Epidermal melanocyte (primary cell): ENCODE results near the gene HIGD1B.
"Not testable (repeated sequence)": the region's sequence is repeated elsewhere in the genome, so short reads cannot be mapped to it uniquely, and the experiment has no call there.

Source experiments
- DNase-seq: peaks from one replicate; pipeline ENCODE4 v3.0.0; 2011; ENCODE audit warnings: low spot score; ENCODE audit not compliant: insufficient read length

The HIGD1B gene

GRCh38 chr17:44847586-44847985, at the start of gene HIGD1B:
HIGD1B (plus strand) TSS chr17:44847883; CDS start chr17:44848153, 270 bp downstream.
- no peak for DNase-seq

GRCh38 chr17:44798356-44798755, 49.3 kb upstream of the HIGD1B start:
- no peak for DNase-seq

GRCh38 chr17:44801880-44802279, 45.8 kb upstream of the HIGD1B start:
- no peak for DNase-seq

- DNase-seq = peak; percentile 52
Measured at GRCh38 chr17:44804302-44805089, 43.2 kb upstream of the HIGD1B start.

GRCh38 chr17:44807093-44807816, 40.4 kb upstream of the HIGD1B start:
- DNase-seq = no peak

GRCh38 chr17:44807817-44808155, 39.9 kb upstream of the HIGD1B start:
- DNase-seq = no peak

GRCh38 chr17:44808156-44808555, 39.5 kb upstream of the HIGD1B start:
- DNase-seq = no peak

GRCh38 chr17:44808656-44809388, 38.9 kb upstream of the HIGD1B start:
- DNase-seq = not testable (repeated sequence)

- DNase-seq = no peak
Measured at GRCh38 chr17:44812263-44812662, 35.4 kb upstream of the HIGD1B start.

- DNase-seq = not testable (repeated sequence)
Measured at GRCh38 chr17:44818508-44818907, 29.2 kb upstream of the HIGD1B start.

GRCh38 chr17:44820631-44821212, 27.0 kb upstream of the HIGD1B start:
- peak; percentile 84 for DNase-seq

- DNase-seq = not testable (repeated sequence)
Measured at GRCh38 chr17:44825236-44825635, 22.4 kb upstream of the HIGD1B start.

- DNase-seq = no peak
Measured at GRCh38 chr17:44826123-44826790, 21.4 kb upstream of the HIGD1B start.

GRCh38 chr17:44827863-44828262, 19.8 kb upstream of the HIGD1B start:
- no peak for DNase-seq

GRCh38 chr17:44828919-44829522, 18.7 kb upstream of the HIGD1B start:
- no peak for DNase-seq

GRCh38 chr17:44829523-44830358, 17.9 kb upstream of the HIGD1B start, which contains the start of gene GJC1:
GJC1 (minus strand) TSS chr17:44830287; CDS start chr17:44805817, 24,470 bp downstream.
- DNase-seq = no peak

- DNase-seq = no peak
Measured at GRCh38 chr17:44830359-44831288, 17.1 kb upstream of the HIGD1B start.

- no peak for DNase-seq
Measured at GRCh38 chr17:44831371-44831770, 16.3 kb upstream of the HIGD1B start.

GRCh38 chr17:44832805-44833204, 14.9 kb upstream of the HIGD1B start:
- no peak for DNase-seq
